ENCODE measurements around the gene MALAT1.

DNA sequence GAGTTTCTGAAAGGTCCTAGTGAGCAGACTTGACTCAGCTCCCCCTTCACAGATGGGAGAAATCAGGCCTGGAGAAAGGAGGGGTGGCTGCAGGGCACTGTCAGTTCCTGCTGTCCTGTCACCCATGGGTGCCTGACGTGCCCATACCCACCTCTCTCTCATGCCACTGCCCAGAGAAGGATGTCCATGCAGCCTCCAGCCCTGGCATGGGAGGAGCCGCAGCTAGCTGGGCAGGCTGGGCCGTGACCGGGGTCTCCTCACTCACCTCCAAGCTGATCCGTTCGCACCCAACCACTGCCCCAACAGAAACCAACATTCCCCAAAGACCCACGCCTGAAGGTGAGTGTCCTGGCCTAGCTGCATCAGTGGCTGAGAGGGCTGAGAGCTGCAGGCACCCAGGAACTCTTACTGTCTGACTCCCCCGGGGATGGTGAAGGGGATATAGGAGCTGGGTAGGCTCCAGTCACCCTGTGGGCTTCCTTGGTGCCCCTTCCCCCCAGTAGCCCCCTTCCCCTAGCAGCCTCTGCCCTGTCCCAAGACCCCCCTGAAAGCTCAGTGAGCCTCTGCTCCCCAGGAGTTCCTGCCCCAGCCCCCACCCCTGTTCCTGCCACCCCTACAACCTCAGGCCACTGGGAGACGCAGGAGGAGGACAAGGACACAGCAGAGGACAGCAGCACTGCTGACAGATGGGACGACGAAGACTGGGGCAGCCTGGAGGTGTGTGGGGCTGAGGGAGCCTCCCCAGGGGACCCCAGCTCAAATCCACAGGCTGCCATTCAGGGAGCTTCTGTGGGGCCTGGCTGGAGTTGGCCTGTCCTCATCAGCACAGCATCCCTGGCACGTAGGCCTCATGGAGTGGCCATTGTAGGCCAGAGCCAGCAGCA, 37.8 kb downstream of the MALAT1 start:
- no peak for TF ChIP-seq CTCF (conservative IDR thresholded peaks at IDR 0.05; ENCODE audit: low read length)
- TF ChIP-seq EZH2phosphoT487 (IDR thresholded peaks at IDR 0.05; ENCODE audit: borderline replicate concordance, low read depth, low read length), result no peak

All from OCI-LY7 (cell line).